NCI-H128 (cell line): Measurements from ENCODE around the gene TMIE.

Experiments
- DNase-seq: peaks from one replicate; lab custom pipeline; 2025; ENCODE audit not compliant: unreplicated experiment; lab: John Stamatoyannopoulos, UW

TMIE gene

GRCh38 chr3:46701181-46701939 lies at the start of gene TMIE:
Gene TMIE, plus strand, starts transcription at chr3:46701392. Its CDS starts 96 bp downstream, at chr3:46701488.
- DNase-seq = no peak

DNA sequence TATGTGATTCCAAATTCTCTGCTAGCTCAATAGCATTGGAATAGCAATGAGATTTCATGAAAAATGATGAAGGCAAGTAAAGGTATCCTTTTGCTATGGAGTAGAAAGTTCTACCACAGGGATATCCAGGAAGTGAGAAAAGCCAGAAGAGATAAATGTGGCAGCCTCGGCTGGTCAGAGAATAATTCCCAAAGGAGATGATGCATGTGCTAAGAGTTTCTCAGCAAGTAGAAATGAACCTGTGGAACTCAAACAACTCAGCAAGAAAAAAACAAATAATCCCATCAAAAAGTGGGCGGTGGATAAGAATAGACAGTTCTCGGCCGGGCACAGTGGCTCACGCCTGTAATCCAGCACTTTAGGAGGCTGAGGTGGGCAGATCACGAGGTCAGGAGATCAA lies 45.9 kb upstream of the TMIE start:
- no peak for DNase-seq

DNA sequence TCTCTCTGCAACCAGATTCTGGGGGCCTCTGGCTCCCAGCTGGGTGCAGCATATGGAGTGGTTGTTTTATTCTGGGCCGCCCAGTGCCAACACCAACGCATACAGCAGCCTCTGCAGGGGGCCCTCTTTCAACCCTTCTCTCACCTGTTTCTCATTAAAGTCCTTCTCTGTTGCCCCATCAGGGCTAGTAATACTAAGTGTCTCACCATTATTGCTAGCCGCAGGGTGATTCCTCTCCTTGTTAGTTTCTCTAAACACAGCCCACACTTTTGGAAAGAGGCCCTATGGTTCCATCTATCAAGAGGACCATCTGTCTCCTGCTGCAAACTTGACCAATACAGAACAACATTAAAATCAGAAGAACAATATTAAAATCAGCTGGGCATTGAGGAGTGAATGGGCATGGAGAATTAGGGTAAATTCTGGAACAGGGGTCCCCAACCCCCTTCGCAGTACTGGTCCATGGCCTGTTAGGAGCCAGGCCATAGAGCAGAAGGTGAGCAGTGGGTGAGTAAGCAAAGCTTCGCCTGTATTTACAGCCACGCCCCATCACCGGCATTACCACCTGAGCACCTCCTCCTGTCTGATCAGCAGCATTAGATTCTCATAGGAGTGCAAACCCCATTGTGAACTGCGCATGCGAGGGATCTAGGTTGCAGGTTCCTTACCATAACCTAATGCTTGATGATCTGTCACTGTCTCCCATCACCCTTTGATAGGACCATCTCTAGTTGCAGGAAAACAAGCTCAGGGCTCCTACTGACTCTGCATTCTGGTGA lies 44.2 kb upstream of the TMIE start:
- DNase-seq = peak; percentile 12

- DNase-seq = no peak
These were observed 41.9 kb upstream of the TMIE start for GRCh38 chr3:46659285-46659684.

DNA sequence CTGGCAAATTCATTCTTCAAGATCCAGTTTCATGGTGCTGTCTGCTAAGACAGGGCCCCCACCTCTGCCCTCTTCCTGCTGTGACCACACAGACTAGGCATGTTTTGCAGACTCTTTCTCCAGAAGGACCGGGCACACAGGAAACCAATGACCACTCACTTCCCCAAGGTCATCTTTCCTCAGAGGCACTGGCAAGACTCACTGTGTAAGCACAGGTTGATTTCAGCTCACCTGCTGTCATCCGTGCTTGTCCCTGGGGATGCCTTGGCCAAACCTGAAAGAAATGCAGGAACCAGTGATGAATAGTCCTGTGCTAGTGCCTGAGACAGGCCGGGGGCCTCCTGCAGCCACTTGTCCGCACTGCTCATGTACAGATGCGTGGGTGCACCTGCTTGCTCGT lies 41.2 kb upstream of the TMIE start:
- no peak for DNase-seq

DNA sequence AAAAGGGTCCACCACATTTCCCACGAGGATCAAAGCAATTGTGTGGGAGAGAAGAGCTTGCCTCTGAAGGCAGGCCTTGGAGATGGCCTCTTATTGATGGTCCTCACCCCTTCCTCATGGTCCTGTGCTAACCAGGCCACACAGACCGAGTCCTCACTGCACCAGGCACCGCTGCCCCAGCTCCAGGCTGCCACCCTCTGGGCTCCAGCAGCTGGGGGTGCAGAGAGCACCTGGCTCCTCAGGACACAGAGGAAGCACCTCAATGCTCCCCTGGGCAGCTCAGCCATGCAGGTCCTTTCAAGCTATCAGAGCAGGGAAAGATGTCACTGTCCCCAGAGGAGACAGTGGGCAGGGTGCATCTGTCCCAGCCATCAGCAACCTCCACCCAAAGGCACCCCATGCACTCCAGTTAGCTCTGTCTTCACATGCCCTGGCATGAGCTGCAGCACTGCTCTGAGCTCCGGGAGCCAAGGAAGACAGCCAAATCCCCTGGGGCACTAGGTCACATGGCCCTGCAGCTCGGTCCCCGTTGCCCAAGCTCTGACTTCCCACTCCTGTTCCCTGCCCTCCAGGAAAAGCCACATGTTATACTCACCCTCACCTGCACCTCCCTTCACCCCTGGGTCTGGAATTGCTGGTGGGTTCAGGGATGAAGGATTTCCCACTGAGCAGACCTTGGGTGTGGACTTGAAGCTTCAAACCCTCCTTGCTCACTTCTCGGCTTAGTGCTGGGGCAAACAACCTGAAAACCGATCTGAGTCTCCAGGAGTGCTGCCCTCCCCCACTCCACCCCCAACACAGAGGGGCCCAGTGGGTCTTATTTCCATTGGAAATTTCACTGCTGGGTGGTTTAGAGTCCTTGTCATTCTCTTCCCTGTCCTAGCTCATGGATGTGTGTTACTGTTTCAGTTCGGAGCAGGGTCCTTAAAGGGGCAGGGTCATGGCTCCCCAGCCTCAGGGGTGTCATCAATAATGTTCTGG lies 40.4 kb upstream of the TMIE start:
- no peak for DNase-seq

GRCh38 chr3:46661776-46662766 lies 39.1 kb upstream of the TMIE start:
- no peak for DNase-seq

- DNase-seq = no peak
These were observed 38.2 kb upstream of the TMIE start for GRCh38 chr3:46662771-46663551.

DNA sequence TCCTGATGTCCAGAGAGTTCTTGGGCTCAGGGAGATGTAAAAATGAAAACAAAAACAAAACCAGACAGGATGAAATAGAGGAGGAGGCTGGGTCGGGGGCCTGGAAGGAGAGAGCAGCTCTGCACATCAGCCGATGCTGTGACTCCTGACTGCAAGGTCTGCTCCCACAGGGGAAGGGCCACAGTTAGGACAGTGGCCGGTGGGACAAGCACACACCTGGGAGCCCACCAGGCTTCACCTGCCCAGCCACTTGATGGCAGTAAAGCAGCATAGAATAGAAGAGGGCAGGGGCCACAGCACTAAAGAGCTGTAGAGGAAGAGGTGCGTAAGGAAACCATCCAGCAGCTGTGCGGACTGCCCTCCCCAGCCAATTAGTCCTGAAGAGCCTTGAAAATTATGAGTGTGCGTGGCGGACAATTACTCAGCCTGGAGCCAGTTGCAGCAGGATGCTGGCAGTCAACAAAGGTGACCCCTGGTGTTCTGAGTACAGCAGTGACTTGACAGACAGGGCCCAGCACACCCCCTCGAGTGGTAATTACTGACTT lies 37.5 kb upstream of the TMIE start:
- peak; percentile 34 for DNase-seq

- DNase-seq = no peak
These were observed 36.8 kb upstream of the TMIE start for GRCh38 chr3:46664188-46664970.

DNA sequence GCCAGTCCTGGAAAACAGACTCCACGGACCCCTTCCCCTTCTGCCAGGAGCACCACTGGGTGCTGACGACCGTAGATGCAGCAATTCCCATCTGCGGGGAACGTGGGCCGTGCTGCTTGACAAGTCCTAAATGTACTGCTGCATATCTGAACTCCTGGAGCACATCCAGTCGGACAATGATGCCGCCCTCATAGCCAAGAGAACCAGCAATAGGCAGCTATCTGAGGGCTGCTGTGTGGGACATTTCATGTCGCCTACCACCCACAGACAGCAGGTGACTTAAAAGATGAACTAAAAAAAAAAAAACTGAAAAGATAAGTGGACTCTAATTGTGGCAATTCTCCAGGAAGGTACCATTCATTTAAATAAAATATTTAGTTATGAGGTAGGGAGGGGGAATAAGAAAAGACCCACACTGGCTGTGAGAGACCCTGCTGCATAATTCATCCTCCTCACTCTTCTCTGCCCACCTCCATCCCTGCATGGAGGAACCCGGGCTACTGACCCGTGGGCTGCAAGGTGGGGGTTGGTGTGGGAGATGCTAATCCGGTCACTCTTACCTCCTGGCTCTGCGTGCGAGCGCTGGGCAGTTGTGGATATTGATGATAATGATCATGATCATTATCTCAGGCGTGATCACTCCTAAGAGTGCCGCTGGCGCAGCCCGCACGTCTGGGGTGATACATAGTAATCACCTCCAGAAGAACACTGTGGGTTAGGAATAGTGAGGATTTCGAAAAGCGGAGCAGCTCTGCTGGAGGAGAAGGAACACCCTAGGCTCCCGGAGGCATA lies 36.0 kb upstream of the TMIE start:
- DNase-seq = no peak

GRCh38 chr3:46665763-46666452 lies 35.3 kb upstream of the TMIE start:
- no peak for DNase-seq

- no peak for DNase-seq
These were observed 34.7 kb upstream of the TMIE start for GRCh38 chr3:46666453-46666845.

DNA sequence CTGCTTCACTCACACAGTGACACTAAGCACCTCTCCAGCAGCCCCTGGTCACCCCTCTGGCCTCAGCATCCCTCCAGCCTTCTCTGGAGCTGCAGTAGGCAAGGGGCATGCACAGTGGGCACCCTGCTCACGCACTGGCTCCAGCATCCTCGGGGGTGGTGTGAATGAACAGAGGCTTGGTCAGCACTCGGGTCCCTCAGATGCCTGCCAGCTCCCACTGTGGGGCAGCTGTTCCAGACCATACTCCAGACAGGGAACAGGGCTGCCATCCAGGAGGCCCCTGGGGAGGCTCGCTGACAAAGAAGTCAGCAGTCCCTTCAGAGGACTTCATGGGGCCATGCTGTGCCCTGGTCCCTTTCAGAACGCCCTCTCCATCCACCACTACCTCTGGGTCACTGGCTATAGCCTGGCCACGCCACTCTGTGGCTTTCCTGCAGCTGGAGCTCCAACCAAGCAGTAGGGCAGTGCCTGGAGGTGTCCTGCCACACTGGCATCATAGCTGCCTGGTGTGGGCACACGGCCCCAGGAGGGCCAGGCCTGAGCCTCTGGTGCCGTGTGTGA lies 34.1 kb upstream of the TMIE start:
- DNase-seq = no peak

DNA sequence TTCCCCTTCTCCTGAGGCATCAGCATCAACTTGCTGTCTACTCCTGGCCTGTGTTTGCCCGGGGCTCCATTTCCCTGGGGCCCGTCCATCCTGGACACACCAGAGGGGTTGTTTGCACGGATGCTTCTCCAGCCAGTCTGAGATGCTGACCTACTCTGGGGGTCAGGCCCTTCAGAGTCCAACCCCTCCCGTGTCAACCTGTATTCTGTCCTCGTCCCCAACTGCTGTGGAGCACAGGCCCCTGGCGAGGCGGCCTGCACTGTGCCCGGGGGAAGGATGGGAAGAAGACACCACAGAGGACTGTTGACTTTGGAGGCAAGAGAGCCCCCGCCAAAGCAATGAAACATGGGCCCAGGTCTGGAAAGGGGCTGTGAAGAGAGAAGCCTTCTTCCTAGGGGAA lies 33.5 kb upstream of the TMIE start:
- no peak for DNase-seq

GRCh38 chr3:46668116-46668515 lies 33.1 kb upstream of the TMIE start:
- DNase-seq = no peak

DNA sequence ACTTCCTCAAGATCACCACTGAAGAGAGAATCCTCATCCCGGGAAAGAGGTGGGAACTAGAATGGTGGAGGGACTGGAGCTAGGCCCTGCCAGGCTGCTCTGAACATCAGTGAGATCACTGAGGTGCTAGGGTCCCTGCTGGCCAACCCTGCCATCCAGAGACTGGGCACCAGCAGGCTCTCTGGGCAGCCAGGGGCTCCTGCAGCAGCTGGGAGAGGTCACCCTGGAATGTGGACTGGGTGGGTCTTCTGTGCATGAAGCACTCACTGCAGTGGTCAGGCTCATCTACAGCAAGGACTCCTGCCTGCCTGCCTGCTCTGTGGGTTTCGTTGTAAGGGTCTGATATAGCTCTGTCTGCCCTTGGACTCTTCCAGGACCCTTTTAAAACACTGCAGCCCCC lies 32.6 kb upstream of the TMIE start:
- no peak for DNase-seq
